GM19043 (cell line): ENCODE results near the gene YY1.

Source experiments
- ATAC-seq: cut with Tn5 transposase; IDR thresholded peaks from one replicate; pipeline ENCODE4 v1.9.1; 2021; ENCODE audit warnings: low read depth; ENCODE audit not compliant: unreplicated experiment

The YY1 gene

DNA sequence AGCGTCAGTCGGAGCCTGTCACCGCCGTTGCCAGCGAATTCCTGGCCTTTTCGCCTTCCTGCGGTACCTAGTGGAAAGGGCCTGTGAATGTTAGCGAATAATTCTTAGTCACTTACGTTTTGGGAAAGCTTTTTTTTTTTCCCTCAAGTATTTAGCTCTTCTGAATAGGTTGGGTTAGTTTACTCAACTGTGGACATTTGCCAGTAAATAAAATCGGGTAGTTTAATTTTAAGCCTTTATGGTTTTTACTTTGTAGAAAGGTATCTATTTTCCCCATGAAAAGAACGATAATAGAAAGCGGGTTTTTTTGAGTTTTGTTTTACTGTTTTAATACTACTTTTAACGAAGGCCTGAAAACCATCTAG is 1.7 kb downstream of the YY1 start:
- ATAC-seq: no peak

DNA sequence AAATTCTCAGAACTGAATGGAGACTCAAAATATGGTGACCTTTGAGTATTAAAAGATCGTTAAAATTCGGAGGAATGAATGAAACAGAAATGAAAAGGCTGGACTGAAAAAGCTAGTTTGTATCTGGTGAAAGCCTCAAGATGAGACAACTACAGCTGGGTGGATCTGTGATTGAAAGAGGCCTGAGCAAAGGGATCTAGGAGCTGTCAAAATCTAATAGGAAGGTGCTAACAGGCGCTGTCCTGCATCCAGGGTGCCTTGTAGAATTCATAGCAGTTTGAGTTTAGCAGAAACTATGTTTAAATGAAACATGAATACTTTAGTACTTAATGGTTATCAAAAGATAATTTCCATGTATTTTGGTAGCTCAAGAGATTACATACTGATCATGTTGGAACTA is 2.3 kb downstream of the YY1 start:
- no peak for ATAC-seq

DNA sequence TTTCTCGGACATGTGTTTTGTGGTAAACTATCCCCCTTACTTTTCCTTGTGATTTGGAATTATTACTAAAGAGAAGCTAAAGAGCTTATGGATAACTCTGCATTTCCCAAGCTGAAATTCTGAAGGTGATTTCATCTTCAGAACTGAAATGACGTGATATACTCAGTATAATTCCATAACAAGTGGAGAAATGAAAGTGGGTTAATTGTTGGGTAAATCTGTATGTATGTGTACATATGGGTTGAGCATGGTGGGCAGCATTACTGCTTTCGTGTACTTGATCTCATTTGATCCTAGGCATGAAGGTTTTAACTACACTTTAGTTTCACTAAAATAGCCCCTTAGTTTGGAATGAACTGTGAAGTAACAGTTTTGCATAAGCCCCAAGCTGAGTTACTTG is 4.1 kb downstream of the YY1 start:
- no peak for ATAC-seq

DNA sequence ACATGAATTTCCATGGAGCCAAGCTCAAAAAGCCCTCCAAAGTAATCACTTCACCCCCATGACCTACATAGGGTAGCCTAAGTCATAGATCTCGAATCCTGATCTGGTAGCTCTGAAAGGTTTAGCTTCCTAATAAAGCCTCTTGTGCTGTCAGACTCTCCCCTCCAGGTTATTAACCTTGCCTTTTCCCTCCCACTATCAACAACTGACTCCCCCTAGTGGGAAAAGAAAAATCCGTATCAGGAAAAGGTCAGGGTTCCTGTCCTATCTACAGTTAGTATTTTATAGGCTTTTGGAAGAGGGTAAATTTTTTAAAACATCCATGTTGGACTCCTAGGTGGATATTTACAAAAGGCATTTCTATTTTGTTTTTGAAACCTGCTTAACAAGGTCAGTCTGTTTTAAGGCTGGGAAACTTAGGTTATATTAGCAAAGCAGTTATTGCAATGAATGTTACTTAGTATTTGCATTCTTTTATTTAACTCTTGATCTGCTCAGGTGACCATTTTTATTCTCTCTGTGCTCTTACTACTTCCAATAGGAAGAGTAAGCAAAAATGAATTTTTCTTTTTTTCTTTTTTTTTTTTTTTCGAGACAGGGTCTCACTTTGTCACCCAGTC is 8.0 kb downstream of the YY1 start:
- ATAC-seq: no peak

DNA sequence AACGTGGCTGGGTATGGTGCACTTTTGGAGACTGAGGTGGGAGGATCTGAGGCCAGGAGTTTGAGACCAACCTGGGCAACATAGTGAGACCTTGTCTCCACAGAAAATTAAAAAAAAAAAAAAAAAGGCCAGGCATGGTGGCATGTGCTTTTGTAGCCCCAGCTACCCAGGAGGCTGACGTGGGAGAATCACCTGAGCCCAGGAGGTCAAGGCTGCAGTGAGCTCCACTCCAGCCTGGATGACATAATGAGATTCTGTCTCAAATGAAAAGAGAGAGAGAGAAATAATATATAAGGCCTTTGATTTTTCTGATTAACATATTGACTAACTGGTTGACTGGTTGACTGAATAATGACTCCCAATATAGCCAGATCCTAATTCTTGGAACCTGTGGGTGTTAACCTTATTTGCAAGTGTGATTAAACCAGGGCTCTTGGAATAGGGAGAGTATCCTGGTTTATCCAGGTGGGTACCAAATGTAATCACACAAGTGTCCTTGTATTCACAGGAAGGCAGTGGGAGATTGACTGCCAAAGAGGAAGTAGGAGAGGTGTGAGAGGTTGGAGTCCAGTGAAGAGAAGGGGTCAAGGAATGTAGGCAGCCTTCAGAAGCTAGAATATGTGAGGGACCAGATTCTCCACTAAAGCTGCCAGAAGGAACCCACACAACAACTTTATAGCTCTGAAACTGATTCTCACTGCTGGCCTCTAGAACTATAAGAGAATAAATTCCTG is 12.0 kb downstream of the YY1 start:
- no peak for ATAC-seq

DNA sequence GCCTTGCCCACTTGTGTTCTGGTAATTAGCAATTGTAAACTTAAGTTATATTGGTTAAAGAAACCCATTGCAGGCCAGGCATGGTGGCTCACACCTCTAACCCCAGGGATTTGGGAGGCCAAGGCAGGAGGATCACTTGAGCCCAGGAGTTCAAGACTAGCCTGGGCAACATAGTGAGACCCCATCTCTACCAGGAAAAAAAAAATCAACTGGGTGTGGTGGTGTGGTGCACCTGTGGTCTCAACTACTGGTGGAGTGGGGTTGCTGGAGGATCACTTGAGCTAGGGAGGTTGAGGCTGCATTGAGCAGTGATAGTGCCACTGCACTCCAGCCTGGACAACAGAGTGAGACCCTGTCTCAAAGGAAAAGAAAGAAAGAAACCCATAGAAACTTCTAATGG is 13.7 kb downstream of the YY1 start:
- ATAC-seq: no peak

DNA sequence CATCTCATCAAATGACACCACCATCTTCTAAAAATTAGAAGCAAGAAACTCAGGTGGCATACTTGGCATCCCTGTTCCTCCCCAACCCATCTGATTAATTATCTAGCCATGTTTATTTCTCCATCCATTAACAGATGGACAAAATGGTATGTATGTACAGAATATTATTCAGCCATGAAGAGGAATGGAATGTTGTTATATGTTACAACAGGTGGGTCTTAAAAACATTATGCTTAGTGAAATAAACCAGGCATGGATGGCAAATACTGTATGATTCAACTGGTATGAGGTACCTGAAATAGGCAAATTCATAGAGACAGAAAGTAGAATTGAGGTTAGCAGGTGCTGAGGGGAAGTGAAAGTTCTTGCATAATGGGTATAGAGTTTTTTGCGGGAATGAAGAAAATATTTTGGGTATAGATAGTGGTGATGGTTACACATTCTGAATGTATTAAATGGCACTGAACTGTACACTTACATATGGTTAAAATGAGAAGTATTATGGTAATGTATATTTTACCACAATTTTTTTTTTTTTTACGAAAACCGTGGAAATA is 17.5 kb downstream of the YY1 start:
- peak; percentile 74 for ATAC-seq

DNA sequence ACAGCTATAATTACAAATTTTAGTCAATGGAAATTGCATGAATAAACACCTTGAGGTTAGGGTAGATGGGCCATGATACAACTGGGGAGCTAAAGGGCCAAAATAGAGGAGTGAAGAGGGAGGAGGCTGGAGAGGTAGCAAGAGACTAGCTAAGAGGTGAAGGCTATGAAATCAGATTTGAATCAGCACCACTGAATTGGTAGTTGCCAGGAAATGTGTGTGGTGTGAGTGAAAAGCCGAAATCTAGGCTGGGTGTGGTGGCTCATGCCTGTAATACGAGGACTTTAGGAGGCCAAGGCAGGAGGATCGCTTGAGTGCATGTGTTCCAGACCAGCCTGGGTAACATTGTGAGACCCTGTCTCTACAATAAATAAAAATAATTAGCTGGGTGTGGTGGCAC is 22.7 kb downstream of the YY1 start:
- no peak for ATAC-seq

DNA sequence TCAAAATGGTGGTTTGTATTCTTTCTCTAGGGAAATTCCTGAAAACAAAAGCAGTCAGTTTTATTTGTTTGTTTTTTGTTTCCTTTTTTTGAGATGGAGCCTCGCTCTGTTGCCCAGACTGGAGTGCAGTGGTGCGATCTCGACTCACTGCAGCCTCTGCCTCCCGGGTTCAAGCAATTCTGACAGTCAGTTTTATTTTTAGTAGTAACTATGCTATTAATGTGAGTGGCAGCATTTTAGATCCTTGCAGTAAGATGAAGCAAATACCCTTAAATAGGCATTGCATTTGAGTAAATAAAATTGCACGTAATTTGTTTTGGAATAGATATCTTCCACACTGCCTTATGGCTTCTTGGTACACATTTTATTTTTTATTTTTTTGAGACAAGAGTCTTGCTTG is 23.6 kb downstream of the YY1 start:
- no peak for ATAC-seq

DNA sequence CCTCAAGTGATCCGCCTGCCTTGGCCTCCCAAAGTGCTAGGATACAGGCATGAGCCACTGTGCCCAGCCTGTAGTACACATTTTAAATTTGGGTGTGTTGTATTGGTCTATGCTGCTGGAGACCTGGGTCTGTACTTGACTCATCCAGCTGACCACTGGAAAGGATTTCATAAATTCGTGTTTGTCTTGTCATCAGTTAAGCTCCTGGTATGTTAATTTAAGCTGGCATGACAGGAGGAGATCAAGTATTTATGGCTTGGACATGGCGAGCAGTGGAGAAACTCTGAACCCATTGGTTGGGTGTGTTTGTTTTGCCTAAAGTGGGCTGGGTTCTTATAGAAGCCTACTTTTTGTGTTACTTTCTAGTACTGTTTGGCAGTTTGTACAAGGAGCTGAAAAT is 24.2 kb downstream of the YY1 start:
- ATAC-seq: no peak

DNA sequence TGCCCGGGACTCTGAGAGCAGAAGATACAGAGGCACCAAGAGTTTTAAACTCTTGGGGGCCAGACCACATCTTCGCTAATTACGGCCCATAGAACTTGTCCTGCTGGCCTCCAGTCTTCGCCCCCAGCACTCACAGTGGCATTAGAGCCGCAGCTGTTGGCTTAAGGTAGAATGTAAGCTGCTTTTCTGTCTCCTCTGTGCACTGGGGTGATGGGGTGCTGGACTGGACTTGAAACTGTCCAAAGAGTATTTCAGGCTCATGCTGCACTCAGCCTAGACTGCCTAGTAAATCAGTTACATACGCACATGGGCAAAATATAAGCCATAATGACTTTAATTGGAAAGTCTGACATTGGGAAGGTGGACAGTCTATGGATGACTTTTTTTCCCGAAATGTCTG is 29.0 kb downstream of the YY1 start:
- no peak for ATAC-seq

DNA sequence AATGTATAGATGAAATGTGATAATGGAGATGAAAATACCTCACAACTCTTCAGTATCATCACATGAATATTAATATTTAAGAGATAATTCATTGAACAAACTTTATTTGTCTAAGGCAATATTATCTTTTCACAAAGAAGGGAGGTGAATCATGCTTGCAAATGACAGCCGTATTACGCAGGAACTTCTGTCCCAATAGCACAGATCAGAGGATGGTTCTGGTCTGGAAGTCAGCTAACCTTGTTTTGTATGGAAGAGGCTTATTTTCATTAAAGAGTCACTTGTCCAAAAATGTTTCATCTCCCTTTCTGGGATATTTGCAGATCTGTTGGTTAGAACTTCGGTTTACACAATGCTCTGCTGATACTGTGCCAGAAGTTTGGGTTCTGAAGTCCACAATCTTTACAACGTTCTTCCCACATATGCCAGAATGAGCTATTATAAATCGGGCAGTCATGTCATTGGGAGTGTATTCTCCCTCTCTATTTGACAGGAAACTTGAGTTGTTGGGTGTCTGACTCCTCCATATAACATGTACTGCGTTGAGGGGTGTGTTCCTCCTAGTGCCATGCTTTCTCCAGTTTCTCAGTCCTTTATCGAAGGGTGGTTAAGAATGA is 29.8 kb downstream of the YY1 start:
- no peak for ATAC-seq

DNA sequence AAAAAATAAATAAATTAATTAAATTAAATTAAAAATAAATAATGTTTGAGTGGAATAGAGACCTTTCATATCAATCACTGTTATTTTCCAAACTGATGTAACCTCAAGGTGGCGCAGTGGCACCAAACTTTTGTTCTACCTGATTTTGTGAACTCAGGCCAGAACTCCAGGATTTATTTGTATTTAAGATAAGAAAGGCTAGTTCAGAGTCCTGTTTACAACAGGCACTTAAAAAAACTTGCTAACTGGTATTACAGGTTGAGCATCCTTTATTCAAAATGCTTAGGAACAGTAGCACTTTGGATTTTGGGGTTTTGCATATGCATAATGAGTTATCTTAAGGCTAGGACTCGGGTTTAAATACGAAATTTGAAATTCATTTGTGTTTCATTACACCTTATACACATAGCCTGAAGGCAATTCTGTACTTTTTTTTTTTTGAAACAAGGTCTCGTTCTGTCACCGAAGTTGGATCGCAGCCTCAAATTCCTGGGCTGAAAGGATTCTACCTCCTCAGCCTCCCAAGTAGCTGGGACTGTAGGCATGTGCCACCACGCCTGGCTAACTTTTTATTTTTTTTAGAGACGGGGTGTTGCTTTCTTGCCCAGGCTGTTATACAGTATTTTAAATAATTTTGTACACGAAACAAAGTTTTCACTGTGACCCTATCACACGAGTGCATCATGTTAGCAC is 32.4 kb downstream of the YY1 start:
- ATAC-seq: no peak

DNA sequence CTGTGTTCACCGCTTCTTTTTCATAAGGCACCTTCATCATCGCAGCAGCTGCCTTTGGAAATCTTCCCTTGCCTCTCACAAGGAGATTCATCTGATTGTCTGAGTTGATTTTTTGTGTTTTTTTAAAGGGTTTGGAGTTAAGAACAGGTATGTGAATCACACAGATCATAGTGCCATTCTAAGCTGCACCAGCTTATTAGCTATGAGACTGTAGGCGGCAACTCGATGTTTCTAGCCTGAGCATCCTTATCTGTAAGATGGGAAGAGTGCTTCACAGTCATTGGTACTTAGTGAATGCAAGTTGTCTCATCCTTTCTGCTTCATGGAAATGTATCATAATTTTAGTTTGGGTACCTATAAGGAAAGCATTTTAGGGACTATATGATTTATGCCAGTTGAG is 35.3 kb downstream of the YY1 start:
- ATAC-seq: no peak

DNA sequence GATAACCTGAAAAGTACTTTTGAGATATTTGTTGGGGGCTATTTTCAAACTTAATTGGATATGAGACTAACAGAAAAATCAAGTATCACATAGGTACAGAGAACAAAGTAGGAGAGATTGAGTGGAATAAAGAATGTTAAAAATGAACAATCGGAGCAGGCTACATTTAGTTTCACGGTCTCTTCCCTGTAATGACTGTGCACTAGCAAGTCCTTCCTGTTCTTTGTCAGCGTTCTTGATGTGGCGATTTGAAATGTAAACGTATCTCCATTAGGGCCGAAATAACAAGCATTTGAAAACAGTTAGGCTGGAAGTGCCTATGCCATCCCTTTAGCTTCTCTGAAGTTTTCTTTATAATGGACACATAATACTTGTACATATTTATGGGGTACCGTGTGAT is 36.3 kb downstream of the YY1 start:
- no peak for ATAC-seq

DNA sequence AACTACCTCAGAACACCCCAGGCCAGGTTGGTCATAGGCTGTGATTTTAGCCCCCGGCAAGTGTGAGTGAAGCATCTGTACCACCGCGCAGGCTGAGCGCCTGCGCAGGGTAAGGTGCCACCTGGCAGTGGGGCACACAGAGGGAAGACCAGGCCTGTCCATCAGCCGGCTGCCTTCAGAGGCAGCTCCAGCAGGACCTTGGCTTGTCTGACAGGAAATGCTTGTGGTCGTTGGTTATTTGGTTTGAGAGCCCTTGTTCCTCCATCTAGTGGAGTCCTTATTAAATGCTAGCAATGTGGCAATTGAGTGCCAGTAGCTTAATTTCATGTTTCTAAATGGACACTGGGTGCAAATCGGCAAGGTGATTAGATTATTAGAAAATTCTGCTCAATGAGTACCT is 39.8 kb downstream of the YY1 start:
- peak; percentile 68 for ATAC-seq

DNA sequence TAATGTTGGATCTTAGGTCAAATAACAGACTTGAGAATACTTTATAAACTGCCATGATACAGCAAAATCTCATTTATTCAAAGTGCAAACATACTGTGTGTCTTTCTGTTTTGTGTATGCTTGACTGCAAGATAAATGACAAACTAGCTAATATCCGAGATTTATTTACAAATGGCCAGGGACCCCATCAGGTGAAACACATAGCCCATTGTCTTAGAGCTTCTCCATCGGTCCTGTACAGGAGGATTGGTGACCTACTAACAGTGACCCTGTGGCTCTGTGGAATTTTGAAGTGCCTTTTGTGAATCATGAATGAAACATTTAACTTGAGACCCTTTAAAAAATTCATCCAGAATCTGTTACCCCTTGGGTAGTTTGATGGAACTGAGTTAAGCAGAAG is 40.2 kb downstream of the YY1 start:
- ATAC-seq: no peak

DNA sequence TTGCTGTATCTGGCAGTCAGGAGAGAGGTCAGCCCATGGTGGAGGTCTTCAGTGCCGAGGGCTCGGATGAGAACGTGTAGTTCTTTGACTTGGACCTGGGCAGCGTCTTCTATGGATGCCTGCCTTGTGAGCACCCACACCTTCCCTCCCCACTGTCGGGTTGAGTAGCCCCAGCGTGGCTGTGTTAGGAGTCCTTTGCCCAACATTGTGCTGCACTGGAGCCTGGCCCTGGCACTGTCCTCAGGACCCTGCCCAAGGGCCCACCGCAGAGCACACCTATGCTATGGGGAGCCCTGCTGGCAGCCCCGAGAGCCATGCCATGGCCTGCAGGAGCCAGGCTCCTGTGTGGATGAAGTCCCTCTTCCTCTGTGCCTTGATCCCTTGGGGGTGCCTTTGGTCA is 40.6 kb downstream of the YY1 start:
- ATAC-seq: no peak

DNA sequence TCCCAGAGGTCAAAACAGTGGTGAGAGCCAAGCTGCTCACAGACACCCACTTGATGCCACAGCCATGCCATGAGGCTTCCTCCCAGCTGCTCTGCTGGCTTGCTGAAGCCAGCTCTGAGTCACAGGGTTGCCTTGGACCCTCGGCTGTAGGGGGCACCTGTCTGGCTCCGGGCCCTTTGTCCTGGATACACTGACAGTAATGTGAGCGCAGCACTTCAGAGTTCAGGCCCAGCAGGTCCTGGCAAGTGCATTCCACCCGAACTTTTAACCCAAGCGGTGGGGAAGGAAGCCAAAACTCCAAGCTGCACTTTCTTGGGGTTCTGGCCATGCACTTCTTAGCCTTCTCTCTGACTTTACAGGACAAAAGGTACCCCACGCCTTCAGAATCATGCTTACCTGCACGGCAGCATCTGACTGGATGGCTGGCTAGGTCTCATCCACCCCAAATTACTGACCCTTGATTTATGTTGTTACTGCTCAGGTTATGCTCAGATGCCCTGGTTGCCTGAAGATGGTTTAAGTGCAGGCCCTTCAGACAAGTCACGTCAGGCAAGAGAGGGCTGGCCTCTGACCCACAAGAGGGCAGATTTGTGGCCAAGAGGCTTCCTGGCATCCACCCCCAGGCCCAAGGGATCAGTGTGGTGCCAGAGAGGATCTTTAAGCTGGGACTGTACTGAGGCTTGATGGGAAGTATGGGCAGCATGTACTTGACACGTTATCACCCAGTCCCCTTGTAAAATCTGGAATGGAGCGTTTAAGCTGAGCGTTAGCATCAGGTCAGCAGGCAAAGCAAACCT is 42.5 kb downstream of the YY1 start:
- ATAC-seq: no peak

DNA sequence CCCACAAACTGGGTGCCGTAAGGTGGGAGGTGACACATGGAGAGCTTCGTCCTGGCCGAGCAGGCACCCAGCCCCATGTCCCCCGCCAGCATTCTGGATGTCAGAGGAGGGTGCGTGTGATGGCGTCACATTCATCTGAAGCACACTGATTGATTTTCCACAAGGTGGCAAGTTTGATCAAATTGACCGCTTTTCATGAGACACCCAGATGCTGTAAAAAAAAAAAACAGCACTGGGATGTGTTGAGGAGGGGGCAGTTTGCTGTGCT is 43.1 kb downstream of the YY1 start:
- no peak for ATAC-seq
